SK-N-SH treated with all-trans-retinoic acid at 6 μM for 48 hours (cell line): ENCODE data around the gene TRA2A.

Experiments used
- ATAC-seq: fragments of 200-7000 bp; cut with Tn5 transposase; 3 replicates; pipeline ENCODE4 v1.9.1; 2020; ENCODE audit warnings: mild to moderate bottlenecking, moderate library complexity
- ARNTL ChIP-seq: fragments of 450-650 bp; formaldehyde crosslinking; IDR thresholded peaks from 2 replicates; pipeline ENCODE4 v1.5.0; 2020; ENCODE audit warnings: low read depth, mild to moderate bottlenecking, moderate library complexity, borderline replicate concordance
- BACH2 ChIP-seq: fragments of 250-450 bp; sonication (Bioruptor Pico); IDR thresholded peaks from 2 replicates; pipeline ENCODE4 v1.9.0; 2021; ENCODE audit warnings: mild to moderate bottlenecking, borderline replicate concordance
- CSDC2 ChIP-seq: fragments of 250-450 bp; sonication (Bioruptor Pico); IDR thresholded peaks from 2 replicates; pipeline ENCODE4 v1.5.0; 2020; ENCODE audit warnings: mild to moderate bottlenecking, moderate library complexity
- CSRNP3 ChIP-seq: fragments of 250-450 bp; sonication (Bioruptor Pico); IDR thresholded peaks from 2 replicates; pipeline ENCODE4 v1.5.1; 2021; ENCODE audit warnings: mild to moderate bottlenecking, moderate library complexity
- ESRRG ChIP-seq: fragments of 250-450 bp; sonication (Bioruptor Pico); IDR thresholded peaks from 2 replicates; pipeline ENCODE4 v1.6.1; 2021; ENCODE audit warnings: mild to moderate bottlenecking
- GLIS3 ChIP-seq: fragments of 250-450 bp; sonication (Bioruptor Pico); IDR thresholded peaks from 2 replicates; pipeline ENCODE4 v1.5.0; 2020; ENCODE audit warnings: mild to moderate bottlenecking, moderate library complexity
- ISL1 ChIP-seq: fragments of 250-450 bp; sonication (Bioruptor Pico); IDR thresholded peaks from 2 replicates; pipeline ENCODE4 v2.1.2; 2022; ENCODE audit warnings: mild to moderate bottlenecking, moderate library complexity
- OSR1 ChIP-seq: fragments of 250-450 bp; sonication (Bioruptor Pico); IDR thresholded peaks from 2 replicates; pipeline ENCODE4 v1.8.0; 2022; ENCODE audit warnings: moderate library complexity, mild to moderate bottlenecking, inconsistent platforms
- PATZ1 ChIP-seq: fragments of 250-450 bp; sonication (Bioruptor Pico); IDR thresholded peaks from 2 replicates; pipeline ENCODE4 v1.8.0; 2020; ENCODE audit warnings: mild to moderate bottlenecking, moderate library complexity, borderline replicate concordance
- PPARA ChIP-seq: fragments of 250-450 bp; sonication (Bioruptor Pico); IDR thresholded peaks from 2 replicates; pipeline ENCODE4 v1.5.0; 2020; ENCODE audit warnings: mild to moderate bottlenecking, borderline replicate concordance
- RARB ChIP-seq: fragments of 250-450 bp; sonication (Bioruptor Pico); IDR thresholded peaks from 2 replicates; pipeline ENCODE4 v1.8.0; 2021; ENCODE audit warnings: mild to moderate bottlenecking, moderate library complexity
- SNAI2 ChIP-seq: fragments of 250-450 bp; sonication (Bioruptor Pico); IDR thresholded peaks from 2 replicates; pipeline ENCODE4 v1.5.0; 2020; ENCODE audit warnings: mild to moderate bottlenecking, moderate library complexity
- TCF4 ChIP-seq: fragments of 250-450 bp; sonication (Bioruptor Pico); IDR thresholded peaks from 2 replicates; pipeline ENCODE4 v1.8.0; 2021; ENCODE audit warnings: mild to moderate bottlenecking, moderate library complexity, borderline replicate concordance
- TOX ChIP-seq: fragments of 250-450 bp; sonication (Bioruptor Pico); IDR thresholded peaks from 2 replicates; pipeline ENCODE4 v1.8.0; 2021; ENCODE audit warnings: mild to moderate bottlenecking, moderate library complexity, borderline replicate concordance
- TSHZ2 ChIP-seq: fragments of 250-450 bp; sonication (Bioruptor Pico); IDR thresholded peaks from 2 replicates; pipeline ENCODE4 v1.5.0; 2020; ENCODE audit warnings: mild to moderate bottlenecking, moderate library complexity
- ZC3H10 ChIP-seq: fragments of 250-450 bp; sonication (Bioruptor Pico); IDR thresholded peaks from 2 replicates; pipeline ENCODE4 v1.5.1; 2021; ENCODE audit warnings: mild to moderate bottlenecking, moderate library complexity
- ZFP3 ChIP-seq: fragments of 250-450 bp; sonication (Bioruptor Pico); IDR thresholded peaks from 2 replicates; pipeline ENCODE4 v1.5.0; 2020; ENCODE audit warnings: mild to moderate bottlenecking, moderate library complexity
- ZFP30 ChIP-seq: fragments of 450-650 bp; formaldehyde crosslinking; IDR thresholded peaks from 2 replicates; pipeline ENCODE4 v1.5.0; 2022; ENCODE audit warnings: mild to moderate bottlenecking, moderate library complexity
- ZNF565 ChIP-seq: fragments of 450-650 bp; formaldehyde crosslinking; conservative IDR thresholded peaks from 2 replicates; pipeline ENCODE4 v1.5.0; 2020; ENCODE audit warnings: low read depth, mild to moderate bottlenecking, moderate library complexity
- ZNF70 ChIP-seq: fragments of 450-650 bp; formaldehyde crosslinking; IDR thresholded peaks from 2 replicates; pipeline ENCODE4 v1.5.0; 2020; ENCODE audit warnings: mild to moderate bottlenecking, moderate library complexity
- ZNF8 ChIP-seq: fragments of 450-650 bp; formaldehyde crosslinking; IDR thresholded peaks from 2 replicates; pipeline ENCODE4 v1.5.0; 2020; ENCODE audit warnings: mild to moderate bottlenecking, moderate library complexity
- TF ChIP-seq, protein P1 (sequence below): fragments of 250-450 bp; sonication (Bioruptor Pico); IDR thresholded peaks from 2 replicates; pipeline ENCODE4 v1.8.0; 2021; ENCODE audit warnings: low read depth, mild to moderate bottlenecking, moderate library complexity, borderline replicate concordance
- TF ChIP-seq, protein P2 (sequence below): fragments of 250-450 bp; sonication (Bioruptor Pico); IDR thresholded peaks from 2 replicates; pipeline ENCODE4 v1.5.1; 2020; ENCODE audit warnings: low read depth, mild to moderate bottlenecking, moderate library complexity

Gene TRA2A

DNA sequence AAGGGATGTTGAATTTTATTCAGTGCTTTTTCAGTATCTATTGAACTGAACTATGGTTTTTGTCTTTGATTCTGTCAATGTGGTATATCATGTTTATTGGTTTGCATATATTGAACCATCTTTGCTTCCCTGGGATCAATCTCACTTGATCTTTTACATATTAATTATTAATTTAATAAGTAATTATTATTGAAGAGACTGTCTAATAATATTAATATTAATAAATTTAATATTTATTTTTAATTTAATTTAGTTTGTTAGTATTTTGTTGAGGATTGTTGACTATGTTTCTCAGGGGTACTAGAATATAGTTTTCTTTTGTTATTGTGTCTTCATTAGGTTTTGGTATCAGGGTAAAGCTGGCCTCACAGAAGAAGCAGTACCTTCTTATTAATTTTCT, 26.5 kb upstream of the TRA2A start:
- TF ChIP-seq ARNTL (CRISPR knock-in tag): no peak
- no peak for TF ChIP-seq GLIS3 (CRISPR knock-in tag)
- TF ChIP-seq ISL1: no peak
- no peak for TF ChIP-seq PPARA (CRISPR knock-in tag)
- no peak for ATAC-seq

DNA sequence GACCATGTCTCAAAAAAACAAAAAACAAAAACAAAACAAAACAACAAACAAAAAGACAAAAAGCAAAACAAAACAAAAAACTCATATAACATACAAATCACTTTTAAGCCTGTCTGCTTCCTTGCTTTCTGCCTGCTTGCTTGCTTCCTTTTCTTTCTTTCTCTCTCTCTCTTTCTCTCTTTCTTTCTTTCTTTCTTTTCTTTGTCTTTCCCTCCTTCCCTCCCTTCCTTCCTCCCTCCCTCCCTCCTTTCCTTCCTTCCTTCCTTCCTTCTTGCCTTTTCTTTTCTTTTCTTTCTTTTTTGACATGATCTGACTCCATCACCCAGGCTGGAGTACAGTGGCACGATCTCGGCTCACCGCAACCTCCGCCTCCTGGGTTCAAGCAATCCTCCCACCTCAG, 15.9 kb upstream of the TRA2A start:
- ATAC-seq: no peak
- TF ChIP-seq PPARA (CRISPR knock-in tag): no peak
- no peak for TF ChIP-seq ZNF565
- TF ChIP-seq ZC3H10: no peak
- TF ChIP-seq TSHZ2 (CRISPR knock-in tag): no peak
- no peak for TF ChIP-seq CSDC2 (CRISPR knock-in tag)
- TF ChIP-seq SNAI2 (CRISPR knock-in tag): no peak
- no peak for TF ChIP-seq CSRNP3 (CRISPR knock-in tag)
- TF ChIP-seq ZNF8: no peak
- TF ChIP-seq TOX (CRISPR knock-in tag): no peak

DNA sequence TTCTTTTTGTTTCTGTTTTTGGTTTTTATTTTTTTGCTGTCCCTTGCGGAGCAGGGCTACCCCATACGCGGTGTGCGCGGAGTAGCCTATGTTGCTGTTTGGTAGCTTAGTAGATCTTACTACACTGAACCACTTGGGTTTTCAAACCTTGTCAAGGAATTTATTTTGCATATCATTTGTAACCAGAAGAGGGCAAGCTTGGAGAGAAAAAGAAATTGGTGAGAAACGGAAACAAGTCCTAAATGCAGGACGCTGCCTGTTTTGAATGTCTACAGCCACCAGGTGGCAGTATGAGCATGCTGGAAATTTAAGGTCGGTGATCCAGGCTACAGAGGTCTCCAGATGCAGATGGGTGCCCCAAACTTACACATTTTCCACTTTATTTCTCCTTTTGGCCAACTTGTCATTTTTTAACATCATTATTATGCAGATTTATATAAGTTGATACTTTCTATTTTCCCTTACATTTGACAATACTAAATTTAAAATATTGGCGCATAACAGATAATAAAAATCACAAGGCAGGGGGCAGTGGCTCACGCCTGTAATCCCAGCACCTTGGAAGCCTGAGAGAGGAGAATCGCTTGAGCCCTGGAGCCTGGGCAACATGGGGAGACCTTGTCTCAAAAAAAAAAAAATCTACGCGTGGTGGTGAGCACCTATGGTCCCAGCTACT, 15.3 kb upstream of the TRA2A start:
- TF ChIP-seq ZNF565 (no peak), TCF4 (CRISPR knock-in tag) (no peak), ZNF70 (CRISPR knock-in tag) (no peak), BACH2 (no peak)
- ATAC-seq: peak; percentile 93

DNA sequence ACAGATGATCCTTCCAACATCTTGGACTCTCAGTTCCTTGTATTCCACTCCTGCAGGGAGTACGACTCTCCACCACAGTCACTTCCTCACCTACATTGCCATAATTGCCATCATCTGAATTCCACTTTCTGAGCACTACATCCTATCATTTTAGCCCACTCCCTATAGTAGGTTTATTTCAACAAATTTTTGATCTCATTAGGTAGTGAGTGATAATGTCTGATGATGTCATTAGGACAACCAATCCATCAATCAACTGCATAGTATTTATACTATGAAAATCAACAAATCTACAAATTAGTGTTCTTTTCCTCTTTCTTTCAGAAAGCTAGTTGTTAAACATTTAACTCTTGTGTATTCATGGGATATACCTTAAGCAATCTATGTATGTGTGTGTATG, 13.7 kb upstream of the TRA2A start:
- TF ChIP-seq SNAI2 (CRISPR knock-in tag) (no peak), RARB (no peak), ZNF565 (no peak), ESRRG (no peak), TOX (CRISPR knock-in tag) (no peak), ARNTL (CRISPR knock-in tag) (no peak), ZFP30 (CRISPR knock-in tag) (no peak), ISL1 (no peak), GLIS3 (CRISPR knock-in tag) (no peak), BACH2 (no peak), CSDC2 (CRISPR knock-in tag) (no peak)
- TF ChIP-seq, protein P1, sequence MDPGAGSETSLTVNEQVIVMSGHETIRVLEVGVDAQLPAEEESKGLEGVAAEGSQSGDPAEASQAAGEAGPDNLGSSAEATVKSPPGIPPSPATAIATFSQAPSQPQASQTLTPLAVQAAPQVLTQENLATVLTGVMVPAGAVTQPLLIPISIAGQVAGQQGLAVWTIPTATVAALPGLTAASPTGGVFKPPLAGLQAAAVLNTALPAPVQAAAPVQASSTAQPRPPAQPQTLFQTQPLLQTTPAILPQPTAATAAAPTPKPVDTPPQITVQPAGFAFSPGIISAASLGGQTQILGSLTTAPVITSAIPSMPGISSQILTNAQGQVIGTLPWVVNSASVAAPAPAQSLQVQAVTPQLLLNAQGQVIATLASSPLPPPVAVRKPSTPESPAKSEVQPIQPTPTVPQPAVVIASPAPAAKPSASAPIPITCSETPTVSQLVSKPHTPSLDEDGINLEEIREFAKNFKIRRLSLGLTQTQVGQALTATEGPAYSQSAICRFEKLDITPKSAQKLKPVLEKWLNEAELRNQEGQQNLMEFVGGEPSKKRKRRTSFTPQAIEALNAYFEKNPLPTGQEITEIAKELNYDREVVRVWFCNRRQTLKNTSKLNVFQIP (CRISPR knock-in tag): no peak
- ATAC-seq: no peak

DNA sequence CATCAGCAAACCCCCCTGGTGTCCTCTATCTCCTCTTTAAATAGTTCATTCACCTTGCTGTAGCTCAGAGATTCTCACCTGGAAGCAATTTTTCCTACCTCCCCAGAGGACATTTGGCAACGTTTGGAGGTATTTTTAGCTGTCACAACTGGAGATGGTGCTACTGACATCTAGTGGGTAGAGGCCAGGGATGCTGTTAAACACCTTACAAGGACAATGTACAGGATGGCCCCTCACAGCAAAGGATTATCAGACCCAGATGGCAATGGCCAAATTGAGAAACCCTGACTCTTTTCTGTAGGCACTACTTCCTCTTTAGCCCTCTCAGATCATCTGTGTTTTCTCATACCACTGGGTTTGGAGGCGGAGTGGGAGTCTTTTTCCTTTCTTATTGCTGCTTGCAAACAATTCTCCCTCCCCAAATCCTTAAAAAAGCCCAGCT, 13.2 kb upstream of the TRA2A start:
- TF ChIP-seq ZFP3 (CRISPR knock-in tag): no peak
- TF ChIP-seq TOX (CRISPR knock-in tag): no peak
- TF ChIP-seq OSR1 (CRISPR knock-in tag): no peak
- no peak for TF ChIP-seq SNAI2 (CRISPR knock-in tag)
- TF ChIP-seq PATZ1 (CRISPR knock-in tag): no peak
- no peak for TF ChIP-seq ZNF565
- TF ChIP-seq, protein P2, sequence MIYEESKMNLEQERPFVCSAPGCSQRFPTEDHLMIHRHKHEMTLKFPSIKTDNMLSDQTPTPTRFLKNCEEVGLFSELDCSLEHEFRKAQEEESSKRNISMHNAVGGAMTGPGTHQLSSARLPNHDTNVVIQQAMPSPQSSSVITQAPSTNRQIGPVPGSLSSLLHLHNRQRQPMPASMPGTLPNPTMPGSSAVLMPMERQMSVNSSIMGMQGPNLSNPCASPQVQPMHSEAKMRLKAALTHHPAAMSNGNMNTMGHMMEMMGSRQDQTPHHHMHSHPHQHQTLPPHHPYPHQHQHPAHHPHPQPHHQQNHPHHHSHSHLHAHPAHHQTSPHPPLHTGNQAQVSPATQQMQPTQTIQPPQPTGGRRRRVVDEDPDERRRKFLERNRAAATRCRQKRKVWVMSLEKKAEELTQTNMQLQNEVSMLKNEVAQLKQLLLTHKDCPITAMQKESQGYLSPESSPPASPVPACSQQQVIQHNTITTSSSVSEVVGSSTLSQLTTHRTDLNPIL: no peak
- no peak for TF ChIP-seq GLIS3 (CRISPR knock-in tag)
- ATAC-seq: peak; percentile 67
